Astrocyte (in vitro differentiated cells and primary cell): ENCODE data around the gene CREB5. TPM values are rescaled to one million over a fixed set of nuclear protein-coding genes. Genes with fewer than 3 reads are reported as not detected.

Experiments
- DNase-seq: peaks from one replicate; pipeline ENCODE4 v3.0.0-alpha.2; 2010; ENCODE audit warnings: low read depth
- FAIRE-seq: peaks from 2 replicates; lab custom pipeline; 2011; peaks lifted over from hg19 to GRCh38; lab: Jason Lieb, UNC
- H2AFZ ChIP-seq: 2 replicates; pipeline ENCODE4 v1.6.0; 2012; ENCODE audit warnings: low read depth, low read length, inconsistent platforms
- H3K27ac ChIP-seq: 2 replicates; pipeline ENCODE4 v1.5.1; 2011; ENCODE audit warnings: low read depth, low read length, inconsistent platforms
- H3K27me3 ChIP-seq: 2 replicates; pipeline ENCODE4 v1.6.0; 2011; ENCODE audit warnings: low read length, inconsistent platforms; ENCODE audit not compliant: insufficient read depth
- H3K36me3 ChIP-seq: 2 replicates; pipeline ENCODE4 v1.5.1; 2011; ENCODE audit warnings: low read length, inconsistent platforms; ENCODE audit not compliant: insufficient read depth
- H3K4me1 ChIP-seq: 2 replicates; pipeline ENCODE4 v1.5.1; 2011; ENCODE audit warnings: low read length, inconsistent platforms; ENCODE audit not compliant: insufficient read depth
- H3K4me2 ChIP-seq: 2 replicates; pipeline ENCODE4 v1.6.0; 2012; ENCODE audit warnings: low read length, inconsistent platforms
- H3K4me3 ChIP-seq: 2 replicates; pipeline ENCODE4 v1.5.1; 2011; ENCODE audit warnings: low read depth, mild to moderate bottlenecking, low read length, inconsistent platforms; ENCODE audit not compliant: insufficient read depth
- H3K79me2 ChIP-seq: 2 replicates; pipeline ENCODE4 v1.6.0; 2012; ENCODE audit warnings: mild to moderate bottlenecking, low read length, inconsistent platforms; ENCODE audit not compliant: insufficient read depth
- H3K9ac ChIP-seq: 2 replicates; pipeline ENCODE4 v1.6.0; 2012; ENCODE audit warnings: mild to moderate bottlenecking, low read length, inconsistent platforms
- H3K9me3 ChIP-seq: 2 replicates; pipeline ENCODE4 v1.5.1; 2012; ENCODE audit warnings: low read depth, mild to moderate bottlenecking, low read length, inconsistent platforms; ENCODE audit not compliant: insufficient read depth
- H4K20me1 ChIP-seq: 2 replicates; pipeline ENCODE4 v1.6.0; 2012; ENCODE audit warnings: low read length, inconsistent platforms; ENCODE audit not compliant: insufficient read depth
- H3K27ac Mint-ChIP-seq: one replicate; pipeline ENCODE4 v1.8.0; 2021; ENCODE audit warnings: mild to moderate bottlenecking, mixed read lengths; ENCODE audit not compliant: unreplicated experiment
- H3K27me3 Mint-ChIP-seq: one replicate; pipeline ENCODE4 v1.8.0; 2021; ENCODE audit warnings: low read depth, mixed read lengths; ENCODE audit not compliant: unreplicated experiment
- H3K36me3 Mint-ChIP-seq: one replicate; pipeline ENCODE4 v1.8.0; 2021; ENCODE audit warnings: low read depth, mixed read lengths; ENCODE audit not compliant: unreplicated experiment
- H3K4me1 Mint-ChIP-seq: one replicate; pipeline ENCODE4 v1.8.0; 2021; ENCODE audit warnings: low read depth, mixed read lengths; ENCODE audit not compliant: unreplicated experiment
- H3K4me3 Mint-ChIP-seq: one replicate; pipeline ENCODE4 v1.8.0; 2021; ENCODE audit warnings: mild to moderate bottlenecking, moderate library complexity, mixed read lengths; ENCODE audit not compliant: unreplicated experiment
- H3K9me3 Mint-ChIP-seq: one replicate; pipeline ENCODE4 v1.8.0; 2021; ENCODE audit warnings: mild to moderate bottlenecking, mixed read lengths; ENCODE audit not compliant: unreplicated experiment
- CTCF ChIP-seq: IDR thresholded peaks from 2 replicates; pipeline ENCODE4 v1.5.1; 2011; ENCODE audit warnings: low read depth, mild to moderate bottlenecking, inconsistent platforms, low read length, moderate library complexity; ENCODE audit not compliant: insufficient read depth
- EZH2 ChIP-seq: IDR thresholded peaks from 2 replicates; pipeline ENCODE4 v1.6.1; 2012; ENCODE audit warnings: mild to moderate bottlenecking, low read length, inconsistent platforms; ENCODE audit not compliant: insufficient read depth
- total RNA-seq: library from RNA; stranded (reverse); gene quantifications from 2 replicates; pipeline ENCODE4 v1.2.1, GENCODE V29; 2021

CREB5 gene
- total RNA-seq, 1 donor from 2014 or later = 25.4 TPM

- H3K36me3 ChIP-seq = no peaks in the 10 kb centered on the region
- Mint-ChIP-seq H3K36me3 (peaks cover 6% of the 10 kb centered on the region), H3K27ac (no peak overlapping the region), H3K9me3 (peaks cover 3% of the 10 kb centered on the region), H3K27me3 (no peaks in the 10 kb centered on the region), H3K4me3 (no peak overlapping the region), H3K4me1 (peaks cover 11% of the 10 kb centered on the region)
- no peaks in the 10 kb centered on the region for H4K20me1 ChIP-seq
- H3K27ac ChIP-seq = no peak overlapping the region
- H3K4me1 ChIP-seq = peaks cover 18% of the 10 kb centered on the region
- H3K79me2 ChIP-seq = no peaks in the 10 kb centered on the region
- TF ChIP-seq CTCF = no peak
- no peak for TF ChIP-seq EZH2
- H3K9ac ChIP-seq = no peak overlapping the region
- FAIRE-seq (no peak), DNase-seq (no peak)
- H3K4me3 ChIP-seq = no peak overlapping the region
- no peaks in the 10 kb centered on the region for H3K9me3 ChIP-seq
- no peak overlapping the region for H2AFZ ChIP-seq
- H3K27me3 ChIP-seq = no peaks in the 10 kb centered on the region
- no peak overlapping the region for H3K4me2 ChIP-seq
Measured at GRCh38 chr7:28529755-28530154, 117.4 kb downstream of the CREB5 start.

- Histone ChIP-seq H3K79me2 (no peaks in the 10 kb centered on the region), H2AFZ (peak overlapping the region; percentile 36), H3K27ac (no peak overlapping the region), H3K9me3 (no peaks in the 10 kb centered on the region), H3K4me3 (no peak overlapping the region), H3K36me3 (no peaks in the 10 kb centered on the region), H3K27me3 (no peaks in the 10 kb centered on the region), H4K20me1 (no peaks in the 10 kb centered on the region), H3K4me1 (peaks cover 18% of the 10 kb centered on the region), H3K4me2 (peak overlapping the region; percentile 56), H3K9ac (no peak overlapping the region)
- no peak overlapping the region for H3K4me3 Mint-ChIP-seq
- peaks cover 6% of the 10 kb centered on the region for H3K36me3 Mint-ChIP-seq
- TF ChIP-seq CTCF (no peak), EZH2 (no peak)
- DNase-seq (no peak), FAIRE-seq (no peak)
- peaks cover 3% of the 10 kb centered on the region for H3K9me3 Mint-ChIP-seq
- no peaks in the 10 kb centered on the region for H3K27me3 Mint-ChIP-seq
- H3K27ac Mint-ChIP-seq = no peak overlapping the region
- peaks cover 11% of the 10 kb centered on the region for H3K4me1 Mint-ChIP-seq
Measured at GRCh38 chr7:28530175-28530802, 118.0 kb downstream of the CREB5 start.

GRCh38 chr7:28530803-28531175 is 118.5 kb downstream of the CREB5 start:
- peaks cover 3% of the 10 kb centered on the region for H3K9me3 Mint-ChIP-seq
- H3K36me3 Mint-ChIP-seq = peaks cover 6% of the 10 kb centered on the region
- H2AFZ ChIP-seq = peak overlapping the region; percentile 36

More at GRCh38 chr7:28530803-28531175, 118.5 kb downstream of the CREB5 start:
- Mint-ChIP-seq H3K27ac (no peak overlapping the region), H3K4me1 (peaks cover 11% of the 10 kb centered on the region), H3K4me3 (no peak overlapping the region), H3K27me3 (no peaks in the 10 kb centered on the region)
- no peak for DNase-seq
- Histone ChIP-seq H3K36me3 (no peaks in the 10 kb centered on the region), H3K27ac (no peak overlapping the region), H4K20me1 (no peaks in the 10 kb centered on the region), H3K27me3 (no peaks in the 10 kb centered on the region), H3K9me3 (no peaks in the 10 kb centered on the region), H3K9ac (no peak overlapping the region), H3K4me2 (peak overlapping the region; percentile 56), H3K4me1 (peaks cover 18% of the 10 kb centered on the region), H3K4me3 (no peak overlapping the region), H3K79me2 (no peaks in the 10 kb centered on the region)
- FAIRE-seq = no peak
- no peak for TF ChIP-seq EZH2
- TF ChIP-seq CTCF = no peak
